ENCODE results near the gene SLC9A8.

SLC9A8 gene

DNA sequence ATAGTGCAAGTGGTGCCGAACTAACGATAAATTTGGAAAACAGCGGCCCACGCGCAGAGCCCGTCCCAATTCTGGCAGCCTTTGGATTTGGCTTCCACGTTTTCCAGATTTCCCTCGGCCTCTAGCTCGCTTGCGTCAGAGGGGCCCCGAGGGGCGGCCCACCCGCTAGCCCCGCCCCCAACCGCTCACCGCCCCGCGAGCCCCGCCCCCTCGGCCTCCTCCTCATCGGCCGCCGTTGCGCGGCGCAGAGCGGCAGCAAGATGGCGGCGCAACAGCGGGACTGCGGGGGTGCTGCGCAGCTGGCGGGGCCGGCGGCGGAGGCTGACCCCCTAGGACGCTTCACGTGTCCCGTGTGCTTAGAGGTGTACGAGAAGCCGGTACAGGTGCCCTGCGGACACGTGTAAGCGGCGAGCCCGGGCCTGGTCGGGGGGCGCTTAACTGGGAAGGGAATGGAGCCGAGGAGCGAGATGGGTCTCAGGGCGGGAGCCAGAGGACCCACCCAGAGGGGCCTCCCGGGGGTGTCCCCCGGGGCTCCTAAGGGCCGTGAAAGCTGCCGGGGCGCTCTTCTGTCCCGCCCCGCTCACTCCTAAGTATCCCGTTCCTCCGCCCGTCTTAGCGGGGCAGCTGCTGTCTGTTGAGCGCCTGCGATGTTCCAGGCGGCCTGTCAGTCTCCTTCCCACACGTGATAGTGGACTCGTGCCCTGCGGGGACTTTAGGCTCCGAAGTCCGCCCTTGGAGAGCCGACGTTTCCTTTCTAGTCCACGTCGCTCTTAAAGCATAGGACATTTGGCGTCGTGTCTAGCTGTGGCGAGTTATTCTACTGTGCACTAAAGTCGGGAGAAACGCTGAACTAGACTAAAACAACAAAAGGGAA lies 123.8 kb downstream of the SLC9A8 start, which contains the start of gene RNF114 (continued):
- TF ChIP-seq, protein P1, sequence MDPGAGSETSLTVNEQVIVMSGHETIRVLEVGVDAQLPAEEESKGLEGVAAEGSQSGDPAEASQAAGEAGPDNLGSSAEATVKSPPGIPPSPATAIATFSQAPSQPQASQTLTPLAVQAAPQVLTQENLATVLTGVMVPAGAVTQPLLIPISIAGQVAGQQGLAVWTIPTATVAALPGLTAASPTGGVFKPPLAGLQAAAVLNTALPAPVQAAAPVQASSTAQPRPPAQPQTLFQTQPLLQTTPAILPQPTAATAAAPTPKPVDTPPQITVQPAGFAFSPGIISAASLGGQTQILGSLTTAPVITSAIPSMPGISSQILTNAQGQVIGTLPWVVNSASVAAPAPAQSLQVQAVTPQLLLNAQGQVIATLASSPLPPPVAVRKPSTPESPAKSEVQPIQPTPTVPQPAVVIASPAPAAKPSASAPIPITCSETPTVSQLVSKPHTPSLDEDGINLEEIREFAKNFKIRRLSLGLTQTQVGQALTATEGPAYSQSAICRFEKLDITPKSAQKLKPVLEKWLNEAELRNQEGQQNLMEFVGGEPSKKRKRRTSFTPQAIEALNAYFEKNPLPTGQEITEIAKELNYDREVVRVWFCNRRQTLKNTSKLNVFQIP (CRISPR knock-in tag; IDR thresholded peaks at IDR 0.05; ENCODE audit: borderline replicate concordance, low read depth) = no peak
- TF ChIP-seq BACH2 (CRISPR knock-in tag; IDR thresholded peaks at IDR 0.05; ENCODE audit: borderline replicate concordance) (no peak), RARB (CRISPR knock-in tag; IDR thresholded peaks at IDR 0.05) (no peak), CSDC2 (CRISPR knock-in tag; IDR thresholded peaks at IDR 0.05) (no peak), ZFP30 (CRISPR knock-in tag; IDR thresholded peaks at IDR 0.05) (no peak)

DNA sequence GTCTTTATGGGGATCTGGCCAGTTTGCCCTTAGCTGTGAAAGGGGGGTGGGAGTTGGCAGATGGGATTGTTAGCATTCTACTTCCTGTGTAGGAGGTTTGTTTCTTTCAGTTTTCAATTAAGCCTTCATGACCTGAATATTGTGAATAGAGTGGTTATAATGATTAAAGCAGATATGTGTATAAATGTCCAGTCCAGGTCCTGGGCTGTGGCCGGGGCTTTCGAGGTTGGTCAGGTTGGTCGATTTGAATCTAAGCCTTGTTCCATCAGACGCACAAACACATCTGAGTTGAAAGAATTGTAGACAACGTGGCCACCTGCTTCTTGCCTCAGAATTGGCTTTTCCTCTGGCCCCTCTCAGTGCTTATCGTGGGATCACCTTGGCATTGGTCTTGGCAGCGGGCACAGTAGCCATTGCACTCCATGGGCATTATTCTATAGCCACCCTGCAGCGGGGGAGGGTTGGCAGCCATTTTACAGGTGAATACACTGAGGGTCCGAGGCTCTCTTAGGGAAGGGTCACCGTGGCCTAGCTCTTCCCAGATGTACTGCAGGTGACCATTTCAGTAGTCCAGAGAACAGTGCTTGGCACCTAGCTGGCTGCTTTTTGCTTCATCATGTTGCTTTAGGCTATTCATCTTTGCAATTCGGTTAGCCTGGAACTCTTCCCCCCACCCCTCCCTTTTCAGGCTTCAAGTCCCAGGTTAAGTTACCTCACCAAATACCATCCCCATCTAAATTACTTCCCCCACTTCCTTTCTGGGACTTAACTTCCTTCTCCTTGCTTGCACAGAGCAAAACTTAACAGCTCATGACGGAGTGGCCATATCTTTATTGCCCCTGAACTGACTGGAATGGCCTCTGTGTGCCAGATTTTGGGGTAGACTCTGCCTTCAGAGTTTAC lies 124.7 kb downstream of the SLC9A8 start:
- peak; percentile 2; the same call in 1 of the 3 replicates for ATAC-seq
- TF ChIP-seq, protein P2, sequence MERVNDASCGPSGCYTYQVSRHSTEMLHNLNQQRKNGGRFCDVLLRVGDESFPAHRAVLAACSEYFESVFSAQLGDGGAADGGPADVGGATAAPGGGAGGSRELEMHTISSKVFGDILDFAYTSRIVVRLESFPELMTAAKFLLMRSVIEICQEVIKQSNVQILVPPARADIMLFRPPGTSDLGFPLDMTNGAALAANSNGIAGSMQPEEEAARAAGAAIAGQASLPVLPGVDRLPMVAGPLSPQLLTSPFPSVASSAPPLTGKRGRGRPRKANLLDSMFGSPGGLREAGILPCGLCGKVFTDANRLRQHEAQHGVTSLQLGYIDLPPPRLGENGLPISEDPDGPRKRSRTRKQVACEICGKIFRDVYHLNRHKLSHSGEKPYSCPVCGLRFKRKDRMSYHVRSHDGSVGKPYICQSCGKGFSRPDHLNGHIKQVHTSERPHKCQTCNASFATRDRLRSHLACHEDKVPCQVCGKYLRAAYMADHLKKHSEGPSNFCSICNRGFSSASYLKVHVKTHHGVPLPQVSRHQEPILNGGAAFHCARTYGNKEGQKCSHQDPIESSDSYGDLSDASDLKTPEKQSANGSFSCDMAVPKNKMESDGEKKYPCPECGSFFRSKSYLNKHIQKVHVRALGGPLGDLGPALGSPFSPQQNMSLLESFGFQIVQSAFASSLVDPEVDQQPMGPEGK (CRISPR knock-in tag; IDR thresholded peaks at IDR 0.05; ENCODE audit: borderline replicate concordance) = no peak
- TF ChIP-seq TOX (CRISPR knock-in tag; IDR thresholded peaks at IDR 0.05; ENCODE audit: borderline replicate concordance) = no peak

DNA sequence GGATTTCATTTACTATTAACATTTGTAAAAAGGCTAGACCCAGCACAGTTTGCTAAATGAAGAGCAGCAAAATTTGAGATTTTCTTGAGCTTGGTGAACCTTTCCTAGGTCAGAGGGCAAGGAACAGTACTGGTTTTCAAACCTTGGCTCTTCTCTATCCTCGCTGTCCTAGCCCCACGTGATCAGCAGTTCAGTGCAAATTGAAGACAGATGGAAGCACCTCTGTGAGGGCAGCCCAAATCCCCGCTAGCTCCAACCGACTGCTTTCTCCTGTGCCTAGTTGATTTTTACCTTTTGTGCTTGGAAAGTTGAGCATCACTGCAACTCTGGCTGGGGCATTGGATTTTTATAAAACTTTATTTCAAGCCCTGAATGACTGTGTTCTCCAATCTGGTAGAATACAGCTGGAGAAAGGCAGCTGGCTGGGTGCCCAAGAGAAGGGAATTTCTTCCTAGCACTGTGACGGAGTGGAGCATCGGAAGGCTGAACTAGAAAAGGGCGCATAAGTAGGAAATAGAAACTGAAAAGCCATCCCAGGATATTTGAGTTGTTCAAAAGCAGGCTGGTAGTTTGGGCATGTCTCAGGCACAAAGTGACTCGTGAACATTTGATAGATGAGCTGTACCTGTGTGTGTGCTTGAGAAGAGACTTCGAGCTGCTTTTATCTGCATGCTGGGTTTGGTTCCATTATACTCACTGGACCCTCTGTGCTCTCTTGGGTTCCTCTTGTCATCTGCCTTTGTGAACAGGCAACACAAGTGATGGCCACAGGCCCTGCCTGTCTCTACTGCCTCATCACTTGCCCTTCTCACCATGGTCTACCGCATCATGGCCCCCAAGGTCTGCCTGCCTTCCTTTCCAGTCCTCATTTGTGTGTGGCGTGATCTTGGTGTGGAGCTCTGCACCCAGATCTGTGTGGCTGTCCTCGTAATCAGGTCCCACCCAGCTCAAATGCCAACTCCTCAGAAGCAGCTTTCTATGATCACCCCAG lies 125.8 kb downstream of the SLC9A8 start:
- TF ChIP-seq ZNF8 (CRISPR knock-in tag; IDR thresholded peaks at IDR 0.05) (no peak), TCF4 (CRISPR knock-in tag; IDR thresholded peaks at IDR 0.05; ENCODE audit: borderline replicate concordance) (peak; percentile 52; the same call in 1 of the 2 replicates), ZFP30 (CRISPR knock-in tag; IDR thresholded peaks at IDR 0.05) (no peak), ZNF70 (CRISPR knock-in tag; IDR thresholded peaks at IDR 0.05) (no peak), TOX (CRISPR knock-in tag; IDR thresholded peaks at IDR 0.05; ENCODE audit: borderline replicate concordance) (no peak)
- TF ChIP-seq, protein P3, sequence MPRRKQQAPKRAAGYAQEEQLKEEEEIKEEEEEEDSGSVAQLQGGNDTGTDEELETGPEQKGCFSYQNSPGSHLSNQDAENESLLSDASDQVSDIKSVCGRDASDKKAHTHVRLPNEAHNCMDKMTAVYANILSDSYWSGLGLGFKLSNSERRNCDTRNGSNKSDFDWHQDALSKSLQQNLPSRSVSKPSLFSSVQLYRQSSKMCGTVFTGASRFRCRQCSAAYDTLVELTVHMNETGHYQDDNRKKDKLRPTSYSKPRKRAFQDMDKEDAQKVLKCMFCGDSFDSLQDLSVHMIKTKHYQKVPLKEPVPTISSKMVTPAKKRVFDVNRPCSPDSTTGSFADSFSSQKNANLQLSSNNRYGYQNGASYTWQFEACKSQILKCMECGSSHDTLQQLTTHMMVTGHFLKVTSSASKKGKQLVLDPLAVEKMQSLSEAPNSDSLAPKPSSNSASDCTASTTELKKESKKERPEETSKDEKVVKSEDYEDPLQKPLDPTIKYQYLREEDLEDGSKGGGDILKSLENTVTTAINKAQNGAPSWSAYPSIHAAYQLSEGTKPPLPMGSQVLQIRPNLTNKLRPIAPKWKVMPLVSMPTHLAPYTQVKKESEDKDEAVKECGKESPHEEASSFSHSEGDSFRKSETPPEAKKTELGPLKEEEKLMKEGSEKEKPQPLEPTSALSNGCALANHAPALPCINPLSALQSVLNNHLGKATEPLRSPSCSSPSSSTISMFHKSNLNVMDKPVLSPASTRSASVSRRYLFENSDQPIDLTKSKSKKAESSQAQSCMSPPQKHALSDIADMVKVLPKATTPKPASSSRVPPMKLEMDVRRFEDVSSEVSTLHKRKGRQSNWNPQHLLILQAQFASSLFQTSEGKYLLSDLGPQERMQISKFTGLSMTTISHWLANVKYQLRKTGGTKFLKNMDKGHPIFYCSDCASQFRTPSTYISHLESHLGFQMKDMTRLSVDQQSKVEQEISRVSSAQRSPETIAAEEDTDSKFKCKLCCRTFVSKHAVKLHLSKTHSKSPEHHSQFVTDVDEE (CRISPR knock-in tag; IDR thresholded peaks at IDR 0.05) = no peak
- ATAC-seq = peak; percentile 72

DNA sequence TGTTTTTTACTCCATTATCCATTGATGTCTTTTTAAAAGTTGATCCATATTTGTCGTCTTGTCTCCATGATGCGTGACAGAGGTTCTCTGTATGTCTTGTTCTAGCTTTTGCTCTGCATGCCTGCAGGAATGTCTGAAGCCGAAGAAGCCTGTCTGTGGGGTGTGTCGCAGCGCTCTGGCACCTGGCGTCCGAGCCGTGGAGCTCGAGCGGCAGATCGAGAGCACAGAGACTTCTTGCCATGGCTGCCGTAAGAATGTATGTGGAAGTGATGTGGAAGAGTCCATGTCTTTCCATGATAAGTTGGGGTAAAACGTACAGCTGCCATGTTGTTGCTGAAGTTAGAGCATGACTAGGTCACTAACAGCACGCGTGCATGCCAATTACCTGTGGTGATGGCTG lies 128.8 kb downstream of the SLC9A8 start:
- TF ChIP-seq ISL1 (CRISPR knock-in tag; IDR thresholded peaks at IDR 0.05) (no peak), ESRRG (CRISPR knock-in tag; IDR thresholded peaks at IDR 0.05) (no peak), RARB (CRISPR knock-in tag; IDR thresholded peaks at IDR 0.05) (no peak), SNAI2 (CRISPR knock-in tag; IDR thresholded peaks at IDR 0.05) (no peak), BACH2 (CRISPR knock-in tag; IDR thresholded peaks at IDR 0.05; ENCODE audit: borderline replicate concordance) (no peak), OSR1 (CRISPR knock-in tag; IDR thresholded peaks at IDR 0.05) (no peak), CSDC2 (CRISPR knock-in tag; IDR thresholded peaks at IDR 0.05) (no peak), TOX (CRISPR knock-in tag; IDR thresholded peaks at IDR 0.05; ENCODE audit: borderline replicate concordance) (no peak)
- TF ChIP-seq, protein P1 (CRISPR knock-in tag; IDR thresholded peaks at IDR 0.05; ENCODE audit: borderline replicate concordance, low read depth) = no peak
- TF ChIP-seq, protein P3 (CRISPR knock-in tag; IDR thresholded peaks at IDR 0.05) = no peak
- ATAC-seq = no peak

Measured in SK-N-SH treated with all-trans-retinoic acid at 6 μM for 48 hours (cell line).